NB4 (cell line): ENCODE measurements around the gene ZNF77.
"Not testable (repeated sequence)": the region's sequence is repeated elsewhere in the genome, so short reads cannot be mapped to it uniquely, and the experiment has no call there.

Experiments used
- CTCF ChIP-seq: IDR thresholded peaks from one replicate; pipeline ENCODE4 v1.5.1; 2012; ENCODE audit warnings: low read depth, low read length
- MAX ChIP-seq: IDR thresholded peaks from 2 replicates; pipeline ENCODE4 v1.6.1; 2011; ENCODE audit warnings: low read depth, low read length
- MYC ChIP-seq: IDR thresholded peaks from 2 replicates; pipeline ENCODE4 v1.6.1; 2011; ENCODE audit warnings: low read depth, low read length
- POLR2A ChIP-seq: IDR thresholded peaks from 2 replicates; pipeline ENCODE4 v1.6.1; 2011; ENCODE audit warnings: mild to moderate bottlenecking; ENCODE audit not compliant: insufficient read length; ENCODE audit errors: extremely low read depth

DNA sequence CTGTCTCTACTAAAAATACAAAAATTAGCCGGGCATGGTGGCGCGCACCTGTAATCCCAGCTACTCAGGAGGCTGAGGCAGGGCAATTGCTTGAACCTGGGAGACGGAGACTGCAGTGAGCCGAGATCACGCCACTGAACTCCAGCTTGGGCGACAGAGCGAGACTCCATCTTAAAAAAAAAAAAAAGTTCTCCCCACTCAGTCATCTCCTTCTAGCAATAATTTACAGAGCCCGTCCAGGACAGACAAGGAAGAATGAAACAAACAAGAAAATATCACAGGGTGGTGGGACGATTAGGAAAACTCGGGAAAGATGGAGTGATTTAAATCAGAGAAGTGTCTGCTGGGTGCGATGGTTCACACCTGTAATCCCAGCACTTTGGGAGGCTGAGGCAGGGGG lies 18.9 kb upstream of the ZNF77 start:
- not testable (repeated sequence) for TF ChIP-seq MYC, MAX, CTCF, POLR2A
